Liver (tissue), 3 donors: ENCODE results near the gene WNK2.

Source experiments
- ATF3 ChIP-seq: IDR thresholded peaks from 2 replicates; pipeline ENCODE4 v1.6.1; 2016; ENCODE audit warnings: antibody characterized with exemption
- CTCF ChIP-seq: fragments of 150-350 bp; IDR thresholded peaks from 2 replicates; pipeline ENCODE4 v1.5.1; 2017; ENCODE audit warnings: improper control_type of control experiment, low read depth, low read length; ENCODE audit not compliant: missing input control
- EGR1 ChIP-seq, 2 donors: IDR thresholded peaks; 2 replicates each; pipeline ENCODE4 v1.6.1; 2016 to 2018; ENCODE audit warnings: antibody characterized with exemption in 2 of 2, low read depth in 2 of 2
- FOXA1 ChIP-seq: IDR thresholded peaks from 2 replicates; pipeline ENCODE4 v1.6.1; 2016; ENCODE audit warnings: antibody characterized with exemption
- GABPA ChIP-seq, 2 donors: IDR thresholded peaks in 1 of 2; conservative IDR thresholded peaks in 1 of 2; 2 replicates each; pipeline ENCODE4 v1.6.1; 2016; ENCODE audit warnings: antibody characterized with exemption in 2 of 2, mild to moderate bottlenecking in 1 of 2, moderate library complexity in 1 of 2
- HNF4A ChIP-seq, 2 donors: conservative IDR thresholded peaks; 2 replicates each; pipeline ENCODE4 v1.6.1; 2016; ENCODE audit warnings: antibody characterized with exemption in 2 of 2, mild to moderate bottlenecking in 2 of 2
- HNF4G ChIP-seq: IDR thresholded peaks from 2 replicates; pipeline ENCODE4 v1.6.1; 2016; ENCODE audit warnings: antibody characterized with exemption
- MAX ChIP-seq: IDR thresholded peaks from 2 replicates; pipeline ENCODE4 v1.6.1; 2016; ENCODE audit warnings: antibody characterized with exemption
- RAD21 ChIP-seq, 2 donors: IDR thresholded peaks; 2 replicates each; pipeline ENCODE4 v1.6.1; 2016; ENCODE audit warnings: antibody characterized with exemption in 2 of 2, mild to moderate bottlenecking in 2 of 2
- REST ChIP-seq: IDR thresholded peaks from 2 replicates; pipeline ENCODE4 v1.6.1; 2016; ENCODE audit warnings: antibody characterized with exemption, mild to moderate bottlenecking
- SP1 ChIP-seq: IDR thresholded peaks from 2 replicates; pipeline ENCODE4 v1.6.1; 2018; ENCODE audit warnings: antibody characterized with exemption, mild to moderate bottlenecking
- TAF1 ChIP-seq: conservative IDR thresholded peaks from 2 replicates; pipeline ENCODE4 v1.6.1; 2016; ENCODE audit warnings: antibody characterized with exemption, mild to moderate bottlenecking
- ZBTB33 ChIP-seq: IDR thresholded peaks from 2 replicates; pipeline ENCODE4 v1.6.1; 2016; ENCODE audit warnings: antibody characterized with exemption
- donor health status: healthy.
- donor health status: healthy.

- TF ChIP-seq CTCF (no peak), REST (no peak), RAD21 (IDR thresholded peaks at IDR 0.05) (no peak), ZBTB33 (no peak), EGR1 (IDR thresholded peaks at IDR 0.05; ENCODE audit: low read depth in 2 of 2) (no peak), GABPA (IDR thresholded peaks at IDR 0.05 in 1 of 2, conservative IDR thresholded peaks at IDR 0.05 in 1 of 2) (no peak), TAF1 (no peak), MAX (no peak), HNF4G (no peak), HNF4A (conservative IDR thresholded peaks at IDR 0.05) (no peak), SP1 (no peak), FOXA1 (no peak), ATF3 (no peak)
These were observed 81.5 kb downstream of the WNK2 start for GRCh38 chr9:93265301-93265971.
